Panc1 (cell line): ENCODE results near the gene CYTH2. TPM values are rescaled to one million over a fixed set of nuclear protein-coding genes. Genes with fewer than 3 reads are reported as not detected.

ENCODE experiments used
- ATAC-seq: fragments of 200-7000 bp; cut with Tn5 transposase; 2 replicates; pipeline ENCODE4 v1.9.1; 2020; ENCODE audit warnings: mild to moderate bottlenecking, moderate library complexity
- BruUV-seq: library from RNA; stranded (reverse); fragments of 400-500 nt; replicated peaks from 2 replicates; lab custom pipeline; 2021; lab: Mats Ljungman, UMichigan
- CTCF ChIA-PET: fragments of 300-600 bp; sonication (Branson Sonifier 250); formaldehyde crosslinking; loops from one replicate; lab custom pipeline; 2022; ENCODE audit warnings: antibody characterized with exemption; lab: Charles Lee
- POLR2A ChIA-PET: fragments of 300-600 bp; sonication (Branson Sonifier 250); formaldehyde crosslinking; loops from one replicate; lab custom pipeline; 2022; ENCODE audit warnings: antibody characterized with exemption; lab: Charles Lee
- DNase-seq: peaks from one replicate; pipeline ENCODE4 v3.0.0-alpha.2; 2010; ENCODE audit warnings: low read depth, low spot score
- H3K27ac ChIP-seq: 2 replicates; pipeline ENCODE4 v1.5.1; 2011; ENCODE audit warnings: mild to moderate bottlenecking, low read length, inconsistent platforms
- H3K27me3 ChIP-seq: fragments of 200-500 bp; sonication (Bioruptor generic); 2 replicates; pipeline ENCODE4 v1.6.0; 2014; ENCODE audit warnings: low read length, inconsistent platforms; ENCODE audit not compliant: control insufficient read depth, insufficient read depth
- H3K36me3 ChIP-seq: fragments of 200-500 bp; sonication (Bioruptor generic); 2 replicates; pipeline ENCODE4 v1.5.1; 2014; ENCODE audit warnings: inconsistent platforms, mild to moderate bottlenecking, low read length, moderate library complexity; ENCODE audit not compliant: control insufficient read depth, insufficient read depth
- H3K4me1 ChIP-seq: 2 replicates; pipeline ENCODE4 v1.5.1; 2011; ENCODE audit warnings: inconsistent platforms, mild to moderate bottlenecking, low read length, moderate library complexity; ENCODE audit not compliant: control insufficient read depth, insufficient read depth
- H3K4me3 ChIP-seq, 2 experiments: 2 replicates each; pipeline ENCODE4 v1.5.1; 2011 to 2012; ENCODE audit warnings: low read depth in 2 of 2, low read length in 2 of 2, mild to moderate bottlenecking in 2 of 2, inconsistent platforms in 1 of 2, moderate library complexity in 1 of 2
- H3K9me3 ChIP-seq: fragments of 200-500 bp; sonication (Bioruptor generic); 2 replicates; pipeline ENCODE4 v1.5.1; 2014; ENCODE audit warnings: low read depth, mild to moderate bottlenecking, inconsistent platforms, low read length, moderate library complexity; ENCODE audit not compliant: control insufficient read depth, insufficient read depth
- POLR2AphosphoS5 ChIP-seq: IDR thresholded peaks from 2 replicates; pipeline ENCODE4 v1.6.1; 2012; ENCODE audit warnings: mild to moderate bottlenecking, low read depth, low read length, moderate library complexity
- SIN3A ChIP-seq: IDR thresholded peaks from 2 replicates; pipeline ENCODE4 v1.6.1; 2012; ENCODE audit warnings: low read depth, mild to moderate bottlenecking, low read length, moderate library complexity, borderline replicate concordance; ENCODE audit not compliant: insufficient read depth
- TCF7L2 ChIP-seq: IDR thresholded peaks from 2 replicates; pipeline ENCODE4 v1.6.1; 2011; ENCODE audit warnings: mild to moderate bottlenecking, low read depth, low read length, inconsistent platforms
- in situ Hi-C: cut with HindIII; loops from 2 replicates; pipeline ENCODE4 v1.10.0; 2016; ENCODE audit warnings: low sequenced_read_pairs, low pct_unique_long_range_greater_than_20kb
- intact Hi-C: fragments of 100-400 bp; cut with micrococcal nuclease; formaldehyde crosslinking; loops from one replicate; pipeline ENCODE4 v1.10.0; 2022; ENCODE audit not compliant: unreplicated experiment
- total RNA-seq: library from RNA; stranded (reverse); gene quantifications from one replicate; pipeline ENCODE4 v1.2.1, GENCODE V29; 2021; ENCODE audit not compliant: unreplicated experiment
- TF ChIP-seq, protein P1 (sequence below): fragments of 450-650 bp; IDR thresholded peaks from 2 replicates; pipeline ENCODE4 v1.5.1; 2017; ENCODE audit warnings: mild to moderate bottlenecking
- TF ChIP-seq, protein P2 (sequence below), 2 experiments: IDR thresholded peaks; 2 replicates each; pipeline ENCODE4 v1.6.1; 2011 to 2012; ENCODE audit warnings: low read depth in 2 of 2, control low read depth in 1 of 2, low read length in 1 of 2, mild to moderate bottlenecking in 1 of 2, moderate library complexity in 1 of 2; ENCODE audit not compliant: insufficient read depth in 1 of 2

The CYTH2 gene
- total RNA-seq, 1 experiment from 2014 or later, result 53.4 TPM

DNA sequence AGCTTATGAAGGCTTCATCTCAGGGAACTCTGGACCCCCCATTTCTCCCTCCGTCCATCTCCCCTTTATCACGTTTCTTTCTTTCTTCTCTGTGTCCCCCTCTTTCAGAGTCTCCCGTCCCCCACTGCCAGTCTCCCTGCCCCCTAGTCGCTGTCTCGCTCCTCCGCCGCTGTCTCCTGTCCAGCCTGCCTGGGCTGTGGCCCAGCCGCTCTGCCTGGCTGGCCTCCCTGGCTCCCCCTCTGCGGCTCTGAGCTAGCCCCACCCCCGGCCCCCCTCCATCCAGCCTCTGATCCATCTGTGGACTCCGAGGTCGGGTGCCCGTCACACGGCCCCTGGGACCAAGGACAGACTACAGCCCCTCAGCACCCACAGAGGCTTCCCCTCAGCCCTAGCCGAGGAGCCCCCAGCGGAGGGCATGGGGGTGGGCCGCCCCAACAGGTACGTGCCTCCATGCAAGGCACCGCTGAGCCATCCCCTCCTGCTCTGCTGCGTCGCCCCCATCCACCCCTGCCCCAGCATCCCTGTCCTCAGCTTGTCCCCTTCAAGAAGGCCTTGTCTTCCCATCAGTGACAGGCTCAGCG is 14.9 kb upstream of the CYTH2 start:
- ChIA-PET POLR2A (interaction anchor here (0.5 kb wide), 1 partner anchor 15 kb away, joined by 3 read pairs; no protein-coding TSS in a partner anchor), CTCF (no interaction called here)
- no peak for DNase-seq

DNA sequence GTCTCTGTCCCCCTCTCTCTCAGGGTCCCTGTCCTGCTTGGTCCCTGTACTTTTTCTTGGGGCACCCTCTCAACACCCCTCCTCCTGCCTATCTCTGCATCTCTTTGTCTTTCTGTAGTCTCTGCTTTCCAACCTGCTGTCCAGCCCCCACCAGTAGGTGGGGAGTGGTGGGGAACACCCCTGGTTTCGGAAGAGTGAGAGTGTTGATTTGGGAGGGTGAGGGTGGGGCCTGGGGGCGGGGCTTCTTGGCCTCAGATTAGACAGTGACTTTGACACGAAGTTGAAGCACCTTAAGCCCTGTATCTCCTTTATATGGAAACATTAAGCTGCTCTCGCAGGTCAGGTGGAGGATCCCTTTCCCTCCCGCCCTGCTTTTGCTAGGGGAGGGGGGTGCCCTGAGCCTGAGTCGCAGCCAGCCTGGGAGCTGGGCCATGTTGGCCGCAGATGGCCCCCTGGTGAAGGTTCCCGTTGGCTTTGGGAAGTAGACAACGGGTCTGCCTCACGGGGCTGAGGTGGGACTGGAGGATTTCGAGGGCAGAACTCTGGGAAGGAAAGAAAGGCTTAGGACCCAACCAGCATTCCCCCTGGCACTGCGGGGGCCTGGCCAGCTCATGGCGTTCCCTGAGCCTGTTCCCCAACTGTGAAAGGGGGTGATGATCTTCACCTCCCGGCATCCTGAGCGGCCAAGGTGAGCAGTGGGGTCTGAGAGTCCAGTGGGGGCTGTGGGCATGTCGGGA is 13.8 kb upstream of the CYTH2 start, which contains the start of gene KCNJ14:
Gene KCNJ14, plus strand, starts transcription at position 404 of the 737 bp plus-strand sequence. CDS start 6,151 bp downstream, outside the sequence.
- Histone ChIP-seq H3K27me3 (no peaks in the 10 kb centered on the region), H3K36me3 (peaks cover 3% of the 10 kb centered on the region), H3K4me1 (no peaks in the 10 kb centered on the region), H3K9me3 (no peaks in the 10 kb centered on the region), H3K4me3 (no peak within 1 kb of the TSS), H3K27ac (no peak within 1 kb of the TSS)
- intact Hi-C loops (no loop called here), in situ Hi-C loops (no loop called here)
- ATAC-seq (no peak), DNase-seq (no peak)
- TF ChIP-seq, protein P1, sequence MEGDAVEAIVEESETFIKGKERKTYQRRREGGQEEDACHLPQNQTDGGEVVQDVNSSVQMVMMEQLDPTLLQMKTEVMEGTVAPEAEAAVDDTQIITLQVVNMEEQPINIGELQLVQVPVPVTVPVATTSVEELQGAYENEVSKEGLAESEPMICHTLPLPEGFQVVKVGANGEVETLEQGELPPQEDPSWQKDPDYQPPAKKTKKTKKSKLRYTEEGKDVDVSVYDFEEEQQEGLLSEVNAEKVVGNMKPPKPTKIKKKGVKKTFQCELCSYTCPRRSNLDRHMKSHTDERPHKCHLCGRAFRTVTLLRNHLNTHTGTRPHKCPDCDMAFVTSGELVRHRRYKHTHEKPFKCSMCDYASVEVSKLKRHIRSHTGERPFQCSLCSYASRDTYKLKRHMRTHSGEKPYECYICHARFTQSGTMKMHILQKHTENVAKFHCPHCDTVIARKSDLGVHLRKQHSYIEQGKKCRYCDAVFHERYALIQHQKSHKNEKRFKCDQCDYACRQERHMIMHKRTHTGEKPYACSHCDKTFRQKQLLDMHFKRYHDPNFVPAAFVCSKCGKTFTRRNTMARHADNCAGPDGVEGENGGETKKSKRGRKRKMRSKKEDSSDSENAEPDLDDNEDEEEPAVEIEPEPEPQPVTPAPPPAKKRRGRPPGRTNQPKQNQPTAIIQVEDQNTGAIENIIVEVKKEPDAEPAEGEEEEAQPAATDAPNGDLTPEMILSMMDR, result no peak
- TF ChIP-seq TCF7L2, result no peak
- TF ChIP-seq, protein P2, sequence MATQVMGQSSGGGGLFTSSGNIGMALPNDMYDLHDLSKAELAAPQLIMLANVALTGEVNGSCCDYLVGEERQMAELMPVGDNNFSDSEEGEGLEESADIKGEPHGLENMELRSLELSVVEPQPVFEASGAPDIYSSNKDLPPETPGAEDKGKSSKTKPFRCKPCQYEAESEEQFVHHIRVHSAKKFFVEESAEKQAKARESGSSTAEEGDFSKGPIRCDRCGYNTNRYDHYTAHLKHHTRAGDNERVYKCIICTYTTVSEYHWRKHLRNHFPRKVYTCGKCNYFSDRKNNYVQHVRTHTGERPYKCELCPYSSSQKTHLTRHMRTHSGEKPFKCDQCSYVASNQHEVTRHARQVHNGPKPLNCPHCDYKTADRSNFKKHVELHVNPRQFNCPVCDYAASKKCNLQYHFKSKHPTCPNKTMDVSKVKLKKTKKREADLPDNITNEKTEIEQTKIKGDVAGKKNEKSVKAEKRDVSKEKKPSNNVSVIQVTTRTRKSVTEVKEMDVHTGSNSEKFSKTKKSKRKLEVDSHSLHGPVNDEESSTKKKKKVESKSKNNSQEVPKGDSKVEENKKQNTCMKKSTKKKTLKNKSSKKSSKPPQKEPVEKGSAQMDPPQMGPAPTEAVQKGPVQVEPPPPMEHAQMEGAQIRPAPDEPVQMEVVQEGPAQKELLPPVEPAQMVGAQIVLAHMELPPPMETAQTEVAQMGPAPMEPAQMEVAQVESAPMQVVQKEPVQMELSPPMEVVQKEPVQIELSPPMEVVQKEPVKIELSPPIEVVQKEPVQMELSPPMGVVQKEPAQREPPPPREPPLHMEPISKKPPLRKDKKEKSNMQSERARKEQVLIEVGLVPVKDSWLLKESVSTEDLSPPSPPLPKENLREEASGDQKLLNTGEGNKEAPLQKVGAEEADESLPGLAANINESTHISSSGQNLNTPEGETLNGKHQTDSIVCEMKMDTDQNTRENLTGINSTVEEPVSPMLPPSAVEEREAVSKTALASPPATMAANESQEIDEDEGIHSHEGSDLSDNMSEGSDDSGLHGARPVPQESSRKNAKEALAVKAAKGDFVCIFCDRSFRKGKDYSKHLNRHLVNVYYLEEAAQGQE (IDR thresholded peaks at IDR 0.05; ENCODE audit: insufficient read depth in 1 of 2, low read depth in 2 of 2, low read length in 1 of 2), result no peak
- TF ChIP-seq SIN3A, result no peak
- TF ChIP-seq POLR2AphosphoS5, result no peak
- ChIA-PET POLR2A (interaction anchor here (0.6 kb wide), 1 partner anchor 51 kb away, joined by 10 read pairs; no protein-coding TSS in a partner anchor), CTCF (no interaction called here)
- no TSS peak for BruUV-seq

More for the DNA sequence above, 14.9 kb upstream of the CYTH2 start:
- no peak for ATAC-seq
- Histone ChIP-seq H3K27me3 (no peaks in the 10 kb centered on the region), H3K9me3 (no peaks in the 10 kb centered on the region), H3K27ac (no peak overlapping the region), H3K4me3 (no peak overlapping the region), H3K36me3 (peaks cover 3% of the 10 kb centered on the region), H3K4me1 (no peaks in the 10 kb centered on the region)
- no TSS peak for BruUV-seq
- intact Hi-C loops, result no loop called here
- in situ Hi-C loops, result no loop called here
- TF ChIP-seq, protein P2 (IDR thresholded peaks at IDR 0.05; ENCODE audit: insufficient read depth in 1 of 2, low read depth in 2 of 2, low read length in 1 of 2), result no peak
- TF ChIP-seq TCF7L2, result no peak
- TF ChIP-seq SIN3A, result no peak
- TF ChIP-seq POLR2AphosphoS5, result no peak
